Common myeloid progenitor, CD34-positive (primary cell): ENCODE data around the gene AQR. TPM values are rescaled to one million over a fixed set of nuclear protein-coding genes. Genes with fewer than 3 reads are reported as not detected.

ENCODE experiments used
- CTCF ChIA-PET: fragments of 350-600 bp; sonication (Branson Sonifier 250); formaldehyde crosslinking; loops from one replicate; lab custom pipeline; 2021; ENCODE audit warnings: antibody characterized with exemption; lab: Charles Lee
- POLR2A ChIA-PET: fragments of 350-600 bp; sonication (Branson Sonifier 250); formaldehyde crosslinking; loops from one replicate; lab custom pipeline; 2021; ENCODE audit warnings: antibody characterized with exemption; lab: Charles Lee
- DNase-seq, 3 donors: peaks; one replicate each; pipeline versions ENCODE4 v3.0.0 to v3.0.0-alpha.2; 2013
- H3K27ac ChIP-seq, 2 experiments: 1 replicate in 1 of 2; 2 replicates in 1 of 2; pipeline ENCODE4 v1.7.0; 2013; ENCODE audit warnings: inconsistent platforms in 2 of 2, low read length in 2 of 2, mild to moderate bottlenecking in 2 of 2, low read depth in 1 of 2, moderate library complexity in 1 of 2; ENCODE audit not compliant: severe bottlenecking in 2 of 2, insufficient read depth in 1 of 2, poor library complexity in 1 of 2
- H3K27me3 ChIP-seq, 5 experiments: replicated peaks in 2 of 5; 1 replicate in 3 of 5; 2 replicates in 2 of 5; pipeline versions ENCODE4 v1.6.1 to v1.7.0; 2013; ENCODE audit warnings: low read length in 4 of 5, mild to moderate bottlenecking in 2 of 5, moderate library complexity in 2 of 5, inconsistent platforms in 1 of 5; ENCODE audit not compliant: insufficient read depth in 5 of 5, control insufficient read depth in 4 of 5
- H3K36me3 ChIP-seq, 4 experiments: 1 replicate in 2 of 4; 2 replicates in 2 of 4; pipeline versions ENCODE4 v1.6.1 to v1.7.0; 2013; ENCODE audit warnings: low read length in 3 of 4, control low read depth in 1 of 4, mild to moderate bottlenecking in 1 of 4; ENCODE audit not compliant: control insufficient read depth in 4 of 4, insufficient read depth in 4 of 4
- H3K4me1 ChIP-seq, 4 experiments: 1 replicate in 3 of 4; 2 replicates in 1 of 4; pipeline versions ENCODE4 v1.6.1 to v1.7.1; 2013; ENCODE audit warnings: low read length in 3 of 4, mild to moderate bottlenecking in 3 of 4, control low read depth in 1 of 4, inconsistent platforms in 1 of 4, moderate library complexity in 1 of 4; ENCODE audit not compliant: control insufficient read depth in 4 of 4, insufficient read depth in 4 of 4; ENCODE audit errors: control extremely low read depth in 1 of 4
- H3K4me3 ChIP-seq, 7 experiments: 1 replicate in 4 of 7; 2 replicates in 3 of 7; pipeline versions ENCODE4 v1.5.1 to v1.7.0; 2013; ENCODE audit warnings: mild to moderate bottlenecking in 7 of 7, low read length in 6 of 7, moderate library complexity in 6 of 7, inconsistent platforms in 2 of 7, low read depth in 2 of 7, control low read depth in 1 of 7; ENCODE audit not compliant: insufficient read depth in 4 of 7, control insufficient read depth in 1 of 7; ENCODE audit errors: extremely low read depth in 1 of 7
- H3K9me3 ChIP-seq, 5 experiments: 1 replicate in 4 of 5; 2 replicates in 1 of 5; pipeline versions ENCODE4 v1.6.1 to v1.7.1; 2013; ENCODE audit warnings: low read length in 4 of 5, mild to moderate bottlenecking in 2 of 5, inconsistent platforms in 1 of 5, low read depth in 1 of 5, moderate library complexity in 1 of 5; ENCODE audit not compliant: control insufficient read depth in 4 of 5, insufficient read depth in 2 of 5; ENCODE audit errors: control extremely low read depth in 1 of 5
- WGBS: methylation state at CpG from one replicate; pipeline ENCODE4 v1.1.5; 2013; ENCODE audit not compliant: insufficient coverage; 5-methylcytosine and 5-hydroxymethylcytosine counted together
- polyA plus RNA-seq: library from polyadenylated mRNA; unstranded; fragments of 120-200 nt; gene quantifications from one replicate; pipeline ENCODE4 v1.2.1, GENCODE V29; 2013

Gene AQR
- polyA plus RNA-seq: 25.4 TPM

DNA sequence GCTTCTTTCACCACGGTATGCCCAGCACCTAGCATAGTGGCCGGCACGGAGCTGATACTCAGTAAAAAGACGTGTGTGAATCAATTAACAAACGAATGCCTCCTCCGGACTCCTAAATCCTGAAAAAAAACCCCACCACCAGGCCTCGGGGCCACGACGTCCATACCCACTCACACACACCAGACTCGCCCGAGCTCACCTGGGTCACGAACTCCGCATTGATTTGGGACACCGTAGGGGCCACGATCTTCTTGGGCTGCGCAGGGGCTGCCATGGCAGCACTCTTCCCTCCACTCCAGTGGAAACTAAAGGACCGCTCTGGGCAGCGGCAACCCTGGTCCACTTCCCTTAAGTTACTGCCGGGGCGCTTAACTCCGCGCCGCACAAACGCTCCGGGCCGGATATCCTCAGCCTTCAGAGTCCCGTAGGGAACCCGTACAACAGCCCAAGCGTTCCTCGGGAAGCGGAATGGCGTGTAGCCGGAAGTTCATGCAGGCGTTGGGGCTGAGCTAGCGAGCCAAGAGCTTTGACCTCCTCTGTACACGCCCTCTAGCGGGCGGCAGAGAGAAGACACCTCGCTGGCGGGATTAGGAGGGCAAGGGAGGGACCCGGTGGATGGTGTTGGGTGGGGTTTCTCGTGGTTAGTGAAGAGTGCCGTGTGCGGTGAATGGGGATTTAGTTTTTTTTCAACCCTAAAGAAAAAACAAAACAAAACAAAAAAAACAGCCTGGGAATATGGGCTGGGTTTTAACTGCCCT, at the start of gene AQR:
Gene AQR, minus strand, starts transcription at position 403 of the 758 bp plus-strand sequence. Its CDS starts 129 bp downstream, at position 274.
- Histone ChIP-seq H3K27ac (peak within 1 kb of the TSS; percentile 76 to 91), H3K36me3 (peaks cover 0 to 5% (median 2%) of the 10 kb centered on the region in 4 experiments), H3K9me3 (no peaks in the 10 kb centered on the region), H3K27me3 (no peaks in the 10 kb centered on the region), H3K4me1 (peaks cover 11 to 21% (median 18%) of the 10 kb centered on the region in 4 experiments), H3K4me3 (peak within 1 kb of the TSS; percentile 93 to 98 (median 96))
- POLR2A ChIA-PET: interaction anchor here (1.0 to 2.5 kb wide), 2 partner anchors 19 to 868 kb away, joined by 4 to 18 read pairs; partner anchors contain the start of genes EMC7, PGBD4 and ZNF770
- peak; percentile 96 to 97 (median 96) for DNase-seq
- CTCF ChIA-PET: interaction anchor here (1.3 to 2.4 kb wide), 6 partner anchors 10 to 20 kb away, joined by 3 to 11 read pairs (median 6); partner anchors contain the start of gene ZNF770
- WGBS: 0% methylated on average over 29 of the region's 44 CpGs

DNA sequence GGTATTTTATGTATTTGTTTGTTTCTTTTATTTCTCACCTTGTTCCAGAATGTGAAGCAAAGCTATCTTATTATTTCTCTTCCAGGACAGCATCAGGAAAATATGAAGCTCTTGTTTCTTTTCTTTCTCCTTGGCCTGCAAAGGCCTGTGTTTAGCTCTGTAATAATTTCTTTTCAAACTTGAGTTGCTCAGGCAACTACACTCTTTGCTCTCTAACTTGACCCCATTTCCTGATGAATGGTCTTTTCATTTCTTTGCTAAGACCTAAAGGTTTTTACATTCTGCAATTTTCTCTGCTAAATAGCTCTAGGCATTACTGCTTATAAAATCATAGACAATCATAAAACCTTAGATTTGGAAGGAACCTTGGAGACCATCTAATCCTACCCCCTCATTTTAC, 44.7 kb upstream of the AQR start:
- POLR2A ChIA-PET: no interaction called here
- H3K9me3 ChIP-seq: no peaks in the 10 kb centered on the region
- CTCF ChIA-PET: no interaction called here

DNA sequence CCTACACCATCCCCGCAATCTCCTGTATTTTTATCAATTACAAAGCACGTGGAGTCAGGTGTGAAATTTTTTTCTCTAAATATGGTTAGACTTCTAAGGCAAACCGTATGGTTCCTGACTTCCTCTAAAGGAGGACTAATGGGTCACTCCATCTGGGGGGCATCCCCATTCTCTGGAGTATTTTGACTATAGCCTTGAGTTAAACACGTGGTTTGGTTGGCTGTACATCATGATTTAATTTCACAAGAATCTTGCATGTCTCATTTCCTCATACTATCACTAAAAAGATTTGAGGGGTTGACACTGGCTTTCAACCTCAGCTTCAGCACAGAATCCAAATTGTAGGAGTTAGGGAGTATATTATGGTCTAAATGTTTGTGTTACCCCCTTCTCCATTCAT, 43.8 kb upstream of the AQR start:
- POLR2A ChIA-PET: no interaction called here
- CTCF ChIA-PET: no interaction called here
- H3K9me3 ChIP-seq: no peaks in the 10 kb centered on the region
- peaks cover 0 to 2% (median 0%) of the 10 kb centered on the region in 5 experiments for H3K27me3 ChIP-seq
- H3K27ac ChIP-seq: no peak overlapping the region
- H3K4me3 ChIP-seq: no peak overlapping the region
- no peaks in the 10 kb centered on the region for H3K36me3 ChIP-seq
- DNase-seq: no peak
- WGBS: 79% methylated on average over 2 of the region's 4 CpGs
- no peaks in the 10 kb centered on the region for H3K4me1 ChIP-seq

More for the DNA sequence above, 44.7 kb upstream of the AQR start:
- no peak for DNase-seq
- Histone ChIP-seq H3K27me3 (peaks cover 0 to 2% (median 0%) of the 10 kb centered on the region in 5 experiments), H3K36me3 (no peaks in the 10 kb centered on the region), H3K27ac (no peak overlapping the region), H3K4me3 (no peak overlapping the region), H3K4me1 (no peaks in the 10 kb centered on the region)

DNA sequence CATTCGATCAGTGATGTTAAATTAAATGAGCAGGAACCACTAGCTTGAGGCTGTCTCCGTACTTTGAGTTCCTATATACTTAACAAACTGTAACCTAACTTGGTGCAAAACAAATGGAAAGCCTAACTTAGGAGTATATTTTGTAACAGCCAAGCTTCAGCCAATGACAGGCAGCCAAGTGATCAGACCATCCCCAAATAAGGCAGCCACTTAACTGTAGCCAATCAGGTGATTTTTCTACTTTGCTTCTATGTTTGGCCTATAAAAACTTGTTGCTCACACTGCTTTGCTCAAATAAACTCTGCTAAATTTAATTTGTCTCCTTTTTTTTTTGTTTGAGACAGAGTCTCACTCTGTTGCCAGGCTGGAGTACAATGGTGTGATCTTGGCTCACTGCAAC, 37.9 kb upstream of the AQR start:
- Histone ChIP-seq H3K4me3 (no peak overlapping the region), H3K27me3 (peaks cover 0 to 2% (median 0%) of the 10 kb centered on the region in 5 experiments), H3K9me3 (no peaks in the 10 kb centered on the region), H3K4me1 (no peaks in the 10 kb centered on the region), H3K27ac (no peak overlapping the region), H3K36me3 (no peaks in the 10 kb centered on the region)
- POLR2A ChIA-PET: no interaction called here
- CTCF ChIA-PET: no interaction called here
- DNase-seq: no peak
- WGBS: no CpG with 5 or more reads among the region's 2 CpGs

DNA sequence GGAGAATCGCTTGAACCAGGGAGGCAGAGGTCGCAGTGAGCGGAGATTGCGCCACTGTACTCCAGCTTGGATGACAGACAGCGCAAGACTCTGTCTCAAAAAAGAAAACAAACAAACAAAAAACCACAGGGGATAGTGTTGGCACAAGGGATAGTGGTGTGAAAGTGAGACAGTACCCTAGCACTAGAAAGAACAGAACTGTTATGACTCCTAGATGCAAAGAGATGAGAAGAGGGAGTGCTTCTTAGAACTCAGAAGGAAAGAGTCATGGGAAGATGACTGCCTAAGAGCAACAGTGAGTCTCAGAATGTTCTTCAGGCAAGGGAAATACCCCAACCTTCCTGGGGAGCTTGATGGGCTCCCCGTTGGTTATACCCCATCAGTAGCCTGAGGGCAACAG, 36.4 kb upstream of the AQR start:
- ChIA-PET POLR2A (no interaction called here), CTCF (no interaction called here)
- Histone ChIP-seq H3K27ac (no peak overlapping the region), H3K4me1 (no peaks in the 10 kb centered on the region), H3K9me3 (no peaks in the 10 kb centered on the region), H3K27me3 (no peaks in the 10 kb centered on the region), H3K36me3 (no peaks in the 10 kb centered on the region), H3K4me3 (no peak overlapping the region)
- no peak for DNase-seq
- 100% methylated on average over 3 of the region's 6 CpGs for WGBS

DNA sequence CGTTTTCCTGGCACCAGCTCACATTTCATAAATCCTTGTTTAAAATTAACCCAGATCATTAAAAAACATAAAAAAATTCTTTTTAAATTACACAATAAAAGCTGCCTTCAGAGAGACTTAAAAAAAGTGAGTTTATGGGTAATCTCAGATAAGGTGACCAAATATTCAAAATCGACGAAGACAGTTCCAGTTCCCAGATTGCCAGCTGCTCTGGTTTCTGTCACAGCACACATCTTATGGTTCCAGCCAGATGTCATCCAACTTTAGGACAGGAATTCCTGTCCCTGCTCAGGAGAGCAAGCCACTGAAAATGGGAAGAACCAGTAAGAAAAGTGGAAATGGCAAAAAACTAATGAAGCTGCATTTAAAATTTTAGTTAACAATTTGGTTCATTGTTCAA, 34.4 kb upstream of the AQR start:
- no peak overlapping the region for H3K27ac ChIP-seq

DNA sequence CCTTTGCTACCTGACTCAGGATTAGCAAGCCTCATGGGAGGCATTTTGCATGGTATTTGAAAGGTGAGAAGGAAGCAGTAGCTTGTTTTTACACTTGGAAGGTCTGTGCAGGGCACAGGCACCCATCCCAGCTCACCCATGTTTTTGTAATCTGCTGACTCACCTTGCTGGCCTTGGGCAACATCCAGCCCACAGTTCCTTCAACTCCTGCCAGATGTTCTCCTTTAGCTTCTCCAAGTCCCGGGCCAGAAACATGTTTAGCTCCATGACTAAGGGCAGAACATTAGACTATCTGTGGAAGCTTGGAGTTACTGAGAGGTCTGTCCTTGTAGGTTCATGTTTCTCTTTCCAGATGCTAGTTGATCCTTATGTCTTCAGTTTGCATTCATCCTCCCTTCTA, 31.0 kb upstream of the AQR start:
- no peak overlapping the region for H3K27ac ChIP-seq
- no peak overlapping the region for H3K4me3 ChIP-seq
- WGBS: 20% methylated on average over 1 of the region's 1 CpG
- H3K9me3 ChIP-seq: no peaks in the 10 kb centered on the region
- DNase-seq: peak in 2 of 3 donors; percentile 13 to 14
- H3K27me3 ChIP-seq: peaks cover 0 to 2% (median 0%) of the 10 kb centered on the region in 5 experiments
- no peaks in the 10 kb centered on the region for H3K36me3 ChIP-seq
- POLR2A ChIA-PET: no interaction called here
- no peaks in the 10 kb centered on the region for H3K4me1 ChIP-seq
- CTCF ChIA-PET: no interaction called here

More for the DNA sequence above, 34.4 kb upstream of the AQR start:
- ChIA-PET CTCF (no interaction called here), POLR2A (no interaction called here)
- no peaks in the 10 kb centered on the region for H3K27me3 ChIP-seq
- no peak for DNase-seq
- H3K4me3 ChIP-seq: no peak overlapping the region
- H3K4me1 ChIP-seq: no peaks in the 10 kb centered on the region
- 94% methylated on average over 3 of the region's 3 CpGs for WGBS
- no peaks in the 10 kb centered on the region for H3K9me3 ChIP-seq
- H3K36me3 ChIP-seq: no peaks in the 10 kb centered on the region
